IPS-NIHi11 (cell line): Measurements from ENCODE around the gene CIB2.

Source experiments
- DNase-seq: peaks from one replicate; pipeline ENCODE4 v3.0.0; 2012; ENCODE audit warnings: mixed read lengths, low spot score

CIB2 gene

GRCh38 chr15:78065973-78066946, 65.0 kb downstream of the CIB2 start:
- DNase-seq = no peak

DNA sequence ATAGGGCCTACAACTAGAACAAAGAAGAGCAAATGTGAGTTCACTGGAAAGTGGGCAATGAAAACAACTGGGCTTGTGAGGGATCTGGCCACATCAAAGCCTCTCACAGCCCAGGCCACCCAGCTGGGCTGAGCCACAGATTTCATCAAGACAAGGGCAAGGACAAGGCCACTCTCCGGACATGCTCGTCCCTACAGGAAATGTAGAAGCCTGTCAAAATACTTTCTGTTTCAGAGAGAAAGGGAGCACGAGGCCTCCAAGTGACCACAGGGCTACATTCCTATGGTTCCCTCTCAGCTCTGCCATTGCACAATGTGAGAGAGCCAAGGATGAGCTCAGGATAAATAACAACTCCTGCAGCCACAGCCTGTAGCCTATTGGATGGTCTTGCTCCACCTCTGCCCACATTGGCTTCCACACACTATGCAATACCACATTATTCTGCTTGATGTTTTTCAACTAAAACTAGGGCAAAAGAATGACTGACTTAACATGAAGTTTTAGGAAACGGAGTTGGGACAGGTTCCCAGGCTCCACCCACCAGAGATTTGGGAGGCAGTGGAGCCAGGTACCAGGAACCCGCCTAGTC, 65.9 kb downstream of the CIB2 start:
- no peak for DNase-seq

DNA sequence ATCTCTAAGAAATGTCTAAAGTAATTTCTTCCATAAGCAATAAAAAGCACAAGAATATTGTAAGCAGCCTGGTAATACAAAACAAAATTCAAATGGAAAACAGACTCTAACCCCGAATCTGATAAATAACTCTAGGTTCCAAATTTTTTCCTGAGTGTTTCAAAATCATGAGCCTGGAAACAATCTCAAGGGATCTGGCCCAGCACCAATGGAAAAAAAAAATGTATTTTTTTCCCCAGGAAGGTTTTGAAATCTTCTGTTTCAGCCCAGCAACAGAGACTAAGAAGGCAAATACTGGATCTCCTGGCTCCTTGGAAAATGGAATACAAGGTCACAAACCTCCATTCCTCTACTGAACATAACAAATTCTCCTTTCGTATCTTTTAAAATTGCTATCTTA, 66.7 kb downstream of the CIB2 start:
- DNase-seq = no peak

- DNase-seq = no peak
Measured at GRCh38 chr15:78063970-78064385, 67.3 kb downstream of the CIB2 start.

DNA sequence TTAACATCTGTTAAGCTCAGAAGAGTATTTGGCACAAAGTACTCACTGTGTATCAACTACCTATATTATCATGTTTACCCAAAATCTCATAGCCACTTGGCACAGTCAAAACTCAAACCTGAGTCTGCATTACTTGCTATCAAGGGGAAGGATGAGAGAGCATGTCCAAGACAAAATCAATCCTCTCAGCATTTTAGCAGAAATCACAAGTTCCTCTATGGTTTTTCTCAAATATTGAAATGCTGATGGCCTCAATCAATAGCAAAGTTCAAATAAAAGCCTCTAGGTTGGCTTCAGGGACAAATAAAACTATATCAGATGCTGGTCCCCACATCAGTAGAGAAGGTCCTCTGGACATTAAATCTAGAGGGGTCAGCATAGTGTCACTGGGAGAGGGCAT, 68.0 kb downstream of the CIB2 start:
- no peak for DNase-seq

DNA sequence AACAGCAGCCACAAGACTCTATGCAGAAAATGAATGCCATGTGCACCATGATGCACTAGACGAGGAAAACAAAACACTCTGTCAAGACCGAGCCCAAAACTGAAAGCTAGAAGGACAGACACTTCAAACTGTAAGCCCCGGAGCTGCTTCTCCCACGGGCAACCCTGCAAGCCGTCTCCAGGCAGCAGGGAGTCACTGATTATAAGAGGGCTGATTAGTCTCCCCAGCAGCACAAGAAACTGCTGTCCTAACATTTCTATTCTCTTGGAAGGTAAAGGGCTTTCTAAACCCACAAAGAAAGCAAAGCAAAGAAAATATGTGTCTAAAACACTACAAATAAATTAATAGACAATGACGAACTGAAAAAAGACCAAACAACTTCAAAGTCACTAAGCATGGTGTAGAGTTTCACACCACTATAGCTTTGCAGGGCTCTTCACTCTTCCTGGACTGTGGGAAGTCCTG, 69.2 kb downstream of the CIB2 start:
- DNase-seq = no peak

GRCh38 chr15:78060232-78060631, 71.0 kb downstream of the CIB2 start:
- no peak for DNase-seq

- no peak for DNase-seq
Measured at GRCh38 chr15:78059110-78059839, 72.0 kb downstream of the CIB2 start.

GRCh38 chr15:78058401-78058935, 72.8 kb downstream of the CIB2 start:
- no peak for DNase-seq

DNA sequence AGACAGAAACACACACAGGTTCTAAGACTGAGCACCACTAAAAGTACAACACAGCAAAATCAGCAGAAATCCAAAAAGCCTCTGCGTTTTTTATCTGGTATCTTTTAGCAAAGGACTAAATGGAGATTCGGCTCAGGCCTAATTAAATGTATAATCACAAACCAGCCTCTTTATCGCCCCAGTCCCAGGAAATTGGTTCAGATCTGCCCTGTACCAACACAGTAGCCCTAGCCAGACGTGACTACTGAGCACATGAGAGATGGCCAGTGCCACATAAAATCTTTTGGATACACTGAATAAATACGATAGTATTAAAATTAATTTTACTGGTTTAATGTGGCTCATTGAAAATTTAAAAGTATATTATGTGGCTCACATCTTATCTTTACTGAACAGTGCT, 73.4 kb downstream of the CIB2 start:
- DNase-seq = no peak

- no peak for DNase-seq
Measured at GRCh38 chr15:78056714-78057269, 74.5 kb downstream of the CIB2 start.

DNA sequence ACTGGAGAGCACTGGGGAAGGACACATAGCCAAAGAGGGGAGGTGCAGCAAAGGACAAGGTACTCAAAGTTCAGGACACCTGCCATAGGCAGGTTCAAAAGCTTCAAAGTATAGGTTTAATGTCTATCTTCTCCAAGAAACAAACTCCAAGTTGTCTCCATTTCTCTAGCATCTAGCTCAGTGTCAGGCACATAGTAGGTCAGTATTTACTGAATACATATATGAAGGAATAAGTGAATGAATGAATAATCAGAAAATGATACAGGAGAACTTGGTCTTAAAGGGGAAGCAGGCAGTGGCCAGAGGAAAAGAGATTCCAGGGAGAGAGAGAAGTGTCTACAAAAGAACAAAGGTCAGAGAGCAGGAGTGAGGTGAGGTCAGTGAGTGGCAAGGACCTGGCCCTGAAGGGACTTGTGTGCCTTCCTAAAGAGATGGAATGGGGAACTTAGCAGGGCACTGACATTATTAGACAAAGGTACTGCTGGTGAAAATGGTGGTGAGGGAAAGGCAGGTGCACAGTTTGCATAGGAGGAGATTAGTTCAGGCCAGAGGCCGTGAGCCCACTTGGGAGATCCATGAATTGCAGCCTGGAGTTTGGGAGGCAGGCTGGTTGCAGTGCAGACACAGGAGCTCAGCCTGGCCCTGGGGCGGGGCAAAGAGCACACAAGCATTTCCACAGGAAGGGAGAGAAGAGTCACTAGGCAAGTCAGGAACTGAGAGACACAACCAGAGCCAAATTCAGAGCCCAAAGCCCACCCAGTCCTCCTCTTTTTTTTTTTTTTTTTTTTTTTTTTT, 75.1 kb downstream of the CIB2 start:
- peak; percentile 51 for DNase-seq

DNA sequence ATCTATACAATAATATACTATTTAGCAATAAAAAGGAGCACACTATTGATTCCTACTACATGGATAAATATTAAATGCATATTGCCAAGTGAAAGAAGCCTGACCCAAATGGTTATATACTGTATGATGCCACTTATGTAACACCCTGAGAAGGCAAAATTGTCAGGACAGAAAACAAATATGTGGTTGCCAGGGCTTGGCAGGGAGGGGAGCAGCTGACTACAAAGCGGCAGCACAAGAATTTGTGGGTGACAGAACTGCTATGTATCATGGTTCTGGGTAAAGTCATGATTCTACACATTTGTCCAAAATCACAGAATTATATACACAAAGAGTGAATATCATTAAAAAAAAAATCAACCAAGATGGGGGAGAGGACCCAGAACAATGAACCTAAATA, 76.3 kb downstream of the CIB2 start:
- DNase-seq = no peak
